H1 (cell line): Measurements from ENCODE around the gene H6PD. TPM values are rescaled to one million over a fixed set of nuclear protein-coding genes. Genes with fewer than 3 reads are reported as not detected.

ENCODE experiments used
- CTCF ChIA-PET: fragments of 300-600 bp; sonication (Branson Sonifier 250); formaldehyde crosslinking; loops from one replicate; lab custom pipeline; 2021; ENCODE audit not compliant: partially characterized antibody; lab: Charles Lee
- POLR2A ChIA-PET: fragments of 300-600 bp; sonication (Branson Sonifier 250); formaldehyde crosslinking; loops from one replicate; lab custom pipeline; 2021; ENCODE audit warnings: inconsistent platforms; ENCODE audit not compliant: partially characterized antibody; lab: Charles Lee
- DNase-seq, 2 experiments: peaks; one replicate each; pipeline versions ENCODE4 v3.0.0 to v3.0.0-alpha.2; 2010 to 2022; ENCODE audit warnings: low spot score in 2 of 2, low read depth in 1 of 2, mixed read lengths in 1 of 2
- FAIRE-seq: peaks from 2 replicates; lab custom pipeline; 2011; peaks lifted over from hg19 to GRCh38; lab: Jason Lieb, UNC
- H2AFZ ChIP-seq: 2 replicates; pipeline ENCODE4 v1.8.1; 2012; ENCODE audit warnings: low read length, inconsistent platforms
- H2AK5ac ChIP-seq: 2 replicates; pipeline ENCODE4 v1.6.1; 2013; ENCODE audit warnings: low read depth, low read length
- H2BK120ac ChIP-seq: replicated peaks from 2 replicates; pipeline ENCODE3; 2013; ENCODE audit warnings: low read depth, low read length, inconsistent platforms
- H2BK12ac ChIP-seq: 2 replicates; pipeline ENCODE4 v1.6.1; 2013; ENCODE audit warnings: low read depth, low read length
- H2BK15ac ChIP-seq: 2 replicates; pipeline ENCODE4 v1.6.1; 2013; ENCODE audit warnings: low read length
- H2BK20ac ChIP-seq: 2 replicates; pipeline ENCODE4 v1.6.1; 2013; ENCODE audit warnings: low read length
- H2BK5ac ChIP-seq: 2 replicates; pipeline ENCODE4 v1.6.1; 2013; ENCODE audit warnings: low read depth, low read length
- H3K14ac ChIP-seq: 2 replicates; pipeline ENCODE4 v1.6.1; 2013; ENCODE audit warnings: inconsistent platforms; ENCODE audit not compliant: insufficient read length
- H3K18ac ChIP-seq: 2 replicates; pipeline ENCODE4 v1.6.1; 2013; ENCODE audit warnings: low read length; ENCODE audit errors: extremely low read depth
- H3K23ac ChIP-seq: 2 replicates; pipeline ENCODE4 v1.6.1; 2013; ENCODE audit warnings: inconsistent platforms; ENCODE audit not compliant: insufficient read length
- H3K23me2 ChIP-seq: 2 replicates; pipeline ENCODE4 v1.6.1; 2013; ENCODE audit warnings: low read depth, low read length
- H3K27ac ChIP-seq: 2 replicates; pipeline ENCODE4 v1.6.1; 2011; ENCODE audit warnings: low read depth, low read length, inconsistent platforms
- H3K27me3 ChIP-seq, 4 experiments: replicated peaks in 1 of 4; 1 replicate in 1 of 4; 2 replicates in 3 of 4; pipeline versions ENCODE4 v1.6.1 to v1.8.1; 2011 to 2013; ENCODE audit warnings: low read length in 3 of 4, mild to moderate bottlenecking in 3 of 4, inconsistent platforms in 2 of 4, mixed read lengths in 2 of 4, moderate library complexity in 1 of 4; ENCODE audit not compliant: control insufficient read depth in 3 of 4, insufficient read depth in 3 of 4; ENCODE audit errors: extremely low read depth in 1 of 4
- H3K36me3 ChIP-seq, 4 experiments: 2 replicates each; pipeline versions ENCODE4 v1.6.1 to v1.8.1; 2011 to 2013; ENCODE audit warnings: mild to moderate bottlenecking in 4 of 4, low read length in 3 of 4, moderate library complexity in 2 of 4, control low read depth in 1 of 4, inconsistent platforms in 1 of 4; ENCODE audit not compliant: insufficient read depth in 4 of 4, control insufficient read depth in 2 of 4
- H3K4ac ChIP-seq: replicated peaks from 2 replicates; pipeline ENCODE3; 2013; ENCODE audit warnings: low read length, low read depth, mixed read lengths, inconsistent platforms; ENCODE audit not compliant: insufficient read length
- H3K4me1 ChIP-seq, 4 experiments: replicated peaks in 1 of 4; 1 replicate in 1 of 4; 2 replicates in 3 of 4; pipeline versions ENCODE4 v1.6.1 to v1.8.1; 2011 to 2013; ENCODE audit warnings: low read length in 3 of 4, inconsistent platforms in 2 of 4, mixed read lengths in 1 of 4; ENCODE audit not compliant: insufficient read depth in 4 of 4, control insufficient read depth in 3 of 4
- H3K4me2 ChIP-seq, 2 experiments: 2 replicates each; pipeline versions ENCODE4 v1.6.1 to v1.8.1; 2011 to 2013; ENCODE audit warnings: low read depth in 2 of 2, low read length in 2 of 2, control low read depth in 1 of 2, inconsistent platforms in 1 of 2, mild to moderate bottlenecking in 1 of 2; ENCODE audit not compliant: insufficient read depth in 1 of 2
- H3K4me3 ChIP-seq, 4 experiments: fragments of 200-600, 300-600 bp in 1 of 4; sonication (generic), shearing (Covaris generic), sonication (Bioruptor Twin) in 1 of 4; 2 replicates each; pipeline versions ENCODE4 v1.5.1 to v1.8.1; 2011 to 2016; ENCODE audit warnings: low read length in 4 of 4, low read depth in 3 of 4, control low read depth in 2 of 4, inconsistent platforms in 2 of 4, mild to moderate bottlenecking in 2 of 4, mixed read lengths in 1 of 4, moderate library complexity in 1 of 4; ENCODE audit not compliant: insufficient read depth in 2 of 4; ENCODE audit errors: extremely low read depth in 1 of 4
- H3K56ac ChIP-seq: replicated peaks from 2 replicates; pipeline ENCODE3; 2013; ENCODE audit warnings: low read depth, mild to moderate bottlenecking, mixed read lengths, low read length, inconsistent platforms; ENCODE audit not compliant: insufficient read length
- H3K79me1 ChIP-seq: 2 replicates; pipeline ENCODE4 v1.6.1; 2013; ENCODE audit warnings: low read depth, low read length, control low read depth
- H3K79me2 ChIP-seq, 2 experiments: 2 replicates each; pipeline versions ENCODE4 v1.6.1 to v1.8.1; 2012 to 2013; ENCODE audit warnings: low read length in 2 of 2, mild to moderate bottlenecking in 2 of 2, inconsistent platforms in 1 of 2; ENCODE audit not compliant: insufficient read depth in 2 of 2, control insufficient read depth in 1 of 2
- H3K9ac ChIP-seq, 4 experiments: replicated peaks in 1 of 4; 1 replicate in 1 of 4; 2 replicates in 3 of 4; pipeline versions ENCODE4 v1.6.1 to v1.8.1; 2011 to 2013; ENCODE audit warnings: low read depth in 3 of 4, low read length in 3 of 4, control low read depth in 2 of 4, mild to moderate bottlenecking in 2 of 4, moderate library complexity in 2 of 4, inconsistent platforms in 1 of 4; ENCODE audit errors: extremely low read depth in 1 of 4
- H3K9me3 ChIP-seq, 2 experiments: 2 replicates each; pipeline versions ENCODE4 v1.6.1 to v1.8.1; 2012 to 2013; ENCODE audit warnings: mild to moderate bottlenecking in 2 of 2, moderate library complexity in 2 of 2, control low read depth in 1 of 2, inconsistent platforms in 1 of 2, low read depth in 1 of 2, low read length in 1 of 2, mixed read lengths in 1 of 2; ENCODE audit not compliant: insufficient read depth in 2 of 2
- H4K20me1 ChIP-seq, 2 experiments: replicated peaks in 1 of 2; 2 replicates each; pipeline versions ENCODE3 to v1.8.1; 2011 to 2013; ENCODE audit warnings: inconsistent platforms in 2 of 2, low read length in 2 of 2, mild to moderate bottlenecking in 1 of 2; ENCODE audit not compliant: insufficient read depth in 2 of 2, control insufficient read depth in 1 of 2
- H4K5ac ChIP-seq: 2 replicates; pipeline ENCODE4 v1.6.1; 2013; ENCODE audit warnings: low read length, low read depth, mixed read lengths, inconsistent platforms; ENCODE audit not compliant: insufficient read length
- H4K8ac ChIP-seq: 2 replicates; pipeline ENCODE4 v1.8.0; 2013; ENCODE audit warnings: mild to moderate bottlenecking, moderate library complexity, low read length, inconsistent platforms; ENCODE audit not compliant: insufficient read depth; ENCODE audit errors: extremely low read depth
- H4K91ac ChIP-seq: replicated peaks from 2 replicates; pipeline ENCODE3; 2013; ENCODE audit warnings: low read length, mixed read lengths, inconsistent platforms; ENCODE audit not compliant: insufficient read length
- BCL11A ChIP-seq, 2 experiments: IDR thresholded peaks; one replicate each; pipeline ENCODE4 v1.6.1; 2011; ENCODE audit warnings: low read depth in 2 of 2, low read length in 2 of 2, mild to moderate bottlenecking in 2 of 2
- BRCA1 ChIP-seq: IDR thresholded peaks from 2 replicates; pipeline ENCODE4 v1.6.1; 2012; ENCODE audit warnings: low read depth, low read length, improper control_type of control experiment
- CBX8 ChIP-seq: fragments of 300-800, 300-1000 bp; sonication (generic); IDR thresholded peaks from 2 replicates; pipeline ENCODE4 v1.7.1; 2016; ENCODE audit warnings: low read depth, low read length, borderline replicate concordance
- CREB1 ChIP-seq: IDR thresholded peaks from 2 replicates; pipeline ENCODE4 v1.6.1; 2012; ENCODE audit warnings: inconsistent platforms
- EGR1 ChIP-seq: IDR thresholded peaks from 2 replicates; pipeline ENCODE4 v1.6.1; 2011; ENCODE audit warnings: low read depth, low read length, borderline replicate concordance
- GABPA ChIP-seq: IDR thresholded peaks from 2 replicates; pipeline ENCODE4 v1.6.1; 2011; ENCODE audit warnings: mild to moderate bottlenecking, low read length, moderate library complexity, borderline replicate concordance; ENCODE audit not compliant: insufficient read depth
- HDAC2 ChIP-seq, 2 experiments: fragments of 300-600 bp in 1 of 2; sonication (generic) in 1 of 2; IDR thresholded peaks; 2 replicates each; pipeline ENCODE4 v1.6.1; 2011 to 2012; ENCODE audit warnings: low read depth in 2 of 2, low read length in 2 of 2, mild to moderate bottlenecking in 2 of 2, moderate library complexity in 2 of 2, borderline replicate concordance in 1 of 2, inconsistent platforms in 1 of 2
- SIX5 ChIP-seq: IDR thresholded peaks from 2 replicates; pipeline ENCODE4 v1.6.1; 2011; ENCODE audit warnings: mild to moderate bottlenecking, low read depth, low read length
- SP1 ChIP-seq: IDR thresholded peaks from 2 replicates; pipeline ENCODE4 v1.6.1; 2011; ENCODE audit warnings: low read depth, low read length
- WGBS, 2 experiments: shearing (Covaris generic) in 1 of 2; methylation state at CpG; one replicate each; pipeline versions ENCODE4 v1.1.6 to v1.1.7; 2013 to 2015; ENCODE audit warnings: low lambda C conversion rate in 2 of 2, mixed read lengths in 2 of 2, inconsistent platforms in 1 of 2, low coverage in 1 of 2, missing lambda C conversion rate in 1 of 2; ENCODE audit not compliant: insufficient replicate concordance in 2 of 2, insufficient coverage in 1 of 2, insufficient read length in 1 of 2; ENCODE audit errors: extremely low coverage in 1 of 2, missing lambda C conversion rate in 1 of 2; 5-methylcytosine and 5-hydroxymethylcytosine counted together
- polyA plus RNA-seq, 7 experiments: library from polyadenylated mRNA; depleted of rRNA in 3 of 7; stranded (reverse) in 5 of 7; unstranded in 2 of 7; fragments of >200 nt in 5 of 7; fragments of 200-250 nt in 2 of 7; gene quantifications; 1 replicate in 5 of 7; 2 replicates in 1 of 7; 4 replicates in 1 of 7; pipeline versions ENCODE4 v1.2.1 to v1.2.3, GENCODE V29; 2011 to 2013; ENCODE audit warnings: missing spikeins in 2 of 7, mixed read lengths in 2 of 7
- total RNA-seq: library from RNA; stranded (reverse); fragmentation: NEBNext Ultra II Directional; extraction: Animal tissue kit (Norgen Biotek cat#: 25700); gene quantifications from 2 replicates; pipeline ENCODE4 v1.2.1, GENCODE V29; 2021

H6PD gene
- total and polyA plus RNA-seq, 2 of the 8 experiments (the other 6 are each of a cell fraction or from before 2014, with no cell fraction given) = 3.6 to 3.8 TPM

GRCh38 chr1:9244501-9245229 is 10.1 kb downstream of the H6PD start:
- no peaks in the 10 kb centered on the region; a peak in 1 of 7 replicates for H3K27me3 ChIP-seq
- no peak overlapping the region for H2BK15ac ChIP-seq
- ChIA-PET POLR2A (interaction anchor here (1.1 kb wide), 1 partner anchor 30 kb away, joined by 3 read pairs; no protein-coding TSS in a partner anchor), CTCF (interaction anchor here (0.6 to 12.2 kb wide), 8 partner anchors 9 to 475 kb away, joined by 3 to 127 read pairs (median 3); partner anchors contain the start of gene H6PD)
- H2AK5ac ChIP-seq = no peak overlapping the region
- H3K4ac ChIP-seq = no peak overlapping the region
- TF ChIP-seq HDAC2 (IDR thresholded peaks at IDR 0.05; ENCODE audit: borderline replicate concordance in 1 of 2, low read depth in 2 of 2, low read length in 2 of 2) (no peak), CREB1 (no peak), EGR1 (no peak), SP1 (no peak), BCL11A (IDR thresholded peaks at IDR 0.05; ENCODE audit: low read depth in 2 of 2, low read length in 2 of 2) (no peak), GABPA (no peak), BRCA1 (no peak), CBX8 (no peak), SIX5 (no peak)
- no peaks in the 10 kb centered on the region for H4K20me1 ChIP-seq
- no peaks in the 10 kb centered on the region for H3K23me2 ChIP-seq
- H3K79me1 ChIP-seq = no peaks in the 10 kb centered on the region
- H3K23ac ChIP-seq = no peak overlapping the region
- DNase-seq (no peak), FAIRE-seq (no peak)
- H2BK20ac ChIP-seq = no peak overlapping the region
- no peaks in the 10 kb centered on the region for H3K36me3 ChIP-seq
- no peak overlapping the region for H2AFZ ChIP-seq
- H3K27ac ChIP-seq = no peak overlapping the region
- no peak overlapping the region for H3K18ac ChIP-seq
- no peak overlapping the region for H2BK12ac ChIP-seq
- no peaks in the 10 kb centered on the region for H3K79me2 ChIP-seq
- H3K4me2 ChIP-seq = no peak overlapping the region
- no peak overlapping the region for H4K5ac ChIP-seq
- no peak overlapping the region for H2BK5ac ChIP-seq
- H3K4me1 ChIP-seq = peaks cover 6 to 19% (median 13%) of the 10 kb centered on the region in 4 experiments
- H2BK120ac ChIP-seq = no peak overlapping the region
- H3K9me3 ChIP-seq = no peaks in the 10 kb centered on the region
- H3K56ac ChIP-seq = no peak overlapping the region
- no peak overlapping the region for H3K4me3 ChIP-seq
- H3K9ac ChIP-seq = no peak overlapping the region
- no peak overlapping the region for H4K8ac ChIP-seq
- WGBS, 2 experiments = 89% methylated on average over 9 of the region's 9 CpGs; no CpG with 5 or more reads in 1 of the 2 experiments
- no peak overlapping the region for H3K14ac ChIP-seq
- no peak overlapping the region for H4K91ac ChIP-seq
